ENCODE results near the gene BHLHA9. TPM values are rescaled to one million over a fixed set of nuclear protein-coding genes. Genes with fewer than 3 reads are reported as not detected.

BHLHA9 gene
- polyA plus RNA-seq, 4 donors = not detected

DNA sequence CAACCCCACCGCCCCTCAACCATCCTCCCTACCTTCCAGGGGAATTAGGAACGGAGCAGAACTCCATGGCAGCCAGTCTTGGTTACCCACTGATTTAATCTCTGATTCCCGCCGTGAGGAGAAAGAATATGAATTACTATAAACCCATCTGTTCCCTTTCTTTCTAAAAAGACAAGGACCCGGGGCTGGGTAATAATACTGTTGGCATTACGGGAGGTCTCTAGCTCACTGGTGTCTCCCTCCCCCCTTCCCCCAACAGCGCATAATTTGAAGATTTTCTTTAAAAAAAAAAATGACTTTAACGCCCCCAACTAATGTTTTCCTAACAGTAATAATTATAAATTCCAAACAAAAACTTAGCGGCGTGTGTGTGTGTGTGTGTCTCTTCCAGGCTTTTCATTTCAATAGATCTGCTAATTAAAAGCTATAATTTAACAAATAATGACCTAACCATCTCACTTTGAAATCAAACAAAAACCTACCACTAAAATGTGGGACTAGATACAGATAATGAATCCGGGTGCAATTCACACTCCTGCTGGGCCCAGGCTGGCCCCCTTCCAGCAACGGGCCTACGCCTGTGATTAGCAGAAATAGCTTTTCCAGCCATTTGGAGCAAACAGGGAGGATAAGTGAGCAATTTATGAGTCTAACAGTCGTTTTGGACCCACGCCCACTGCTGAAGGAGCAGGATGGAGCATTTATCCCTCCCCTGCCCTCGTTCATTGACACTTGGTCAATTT lies 18.2 kb upstream of the BHLHA9 start:
- DNase-seq (ENCODE audit: low read depth in 4 of 4, low spot score in 3 of 4) = no peak

DNA sequence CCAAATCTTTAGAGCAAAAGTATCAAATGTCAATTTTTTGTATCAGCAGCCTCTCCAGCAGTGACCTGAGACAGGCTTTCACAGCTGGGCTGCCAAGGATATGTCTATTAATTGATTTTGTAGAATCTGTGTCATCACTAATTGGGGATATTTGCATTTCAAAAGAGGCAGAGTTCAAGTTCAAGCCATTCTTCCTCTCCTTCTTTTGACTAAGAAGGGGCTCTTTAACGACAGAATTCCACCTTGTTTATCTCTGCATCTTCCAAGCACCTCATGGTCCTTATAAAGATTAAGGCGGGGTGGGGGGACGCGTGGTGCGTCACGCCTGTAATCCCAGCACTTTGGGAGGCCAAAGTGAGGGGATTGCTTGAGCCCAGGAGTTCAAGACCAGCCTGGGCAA lies 15.2 kb upstream of the BHLHA9 start:
- no peak for DNase-seq (ENCODE audit: low read depth in 4 of 4, low spot score in 3 of 4)

DNA sequence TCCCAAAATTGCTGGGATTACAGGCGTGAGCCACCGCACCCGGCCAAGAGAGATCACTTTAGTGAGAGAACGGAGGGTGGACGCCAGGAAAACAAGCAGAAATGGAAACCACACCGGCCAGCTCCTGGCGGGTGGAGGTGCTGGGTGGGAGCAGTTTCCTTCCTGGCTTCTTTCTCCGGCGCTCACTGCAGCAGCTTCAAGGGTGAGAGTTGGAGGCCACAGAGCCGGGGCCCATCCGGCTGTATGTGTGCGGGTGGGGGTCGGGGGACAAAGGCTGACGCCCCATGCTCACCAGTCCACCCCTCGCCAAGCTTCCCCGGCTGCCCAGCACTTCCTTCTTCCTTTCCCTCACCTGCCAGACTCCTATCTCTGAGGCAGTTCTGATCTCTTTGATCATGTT lies 13.5 kb upstream of the BHLHA9 start:
- no peak for DNase-seq (ENCODE audit: low read depth in 4 of 4, low spot score in 3 of 4)

DNA sequence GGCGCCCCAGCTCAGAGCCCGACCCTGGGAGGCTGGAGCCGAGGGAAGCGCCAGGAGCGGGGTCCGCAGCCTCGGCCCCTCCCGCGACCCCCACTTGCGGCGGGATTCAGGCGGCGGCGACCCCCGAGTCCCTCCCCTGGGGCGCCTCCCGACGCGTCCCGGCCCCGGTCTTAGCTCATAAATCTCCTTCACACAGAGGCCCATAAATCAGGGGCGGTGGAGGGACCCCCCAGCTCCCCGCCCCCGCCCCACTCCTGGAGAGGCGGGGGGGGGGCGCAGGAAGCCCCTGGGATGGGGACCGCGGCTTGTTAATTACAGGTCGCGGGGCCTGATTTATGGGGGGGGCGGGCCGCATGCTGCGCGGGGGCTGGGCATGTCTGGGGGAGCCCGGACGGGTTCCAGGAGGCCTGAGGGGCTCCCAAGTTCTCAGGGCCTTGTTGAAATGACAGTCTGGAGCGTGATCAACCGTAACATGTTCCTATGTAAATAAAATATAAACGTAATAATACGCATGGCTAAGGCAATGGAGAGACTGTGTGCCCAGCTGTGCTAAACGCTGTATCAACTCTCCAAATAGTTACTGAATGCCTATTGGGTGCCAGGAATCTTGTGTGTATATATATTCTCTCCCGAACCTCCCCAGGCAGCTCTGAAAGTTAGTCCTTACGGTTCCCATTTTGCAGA lies 10.0 kb upstream of the BHLHA9 start:
- DNase-seq (ENCODE audit: low read depth in 4 of 4, low spot score in 3 of 4) = no peak

DNA sequence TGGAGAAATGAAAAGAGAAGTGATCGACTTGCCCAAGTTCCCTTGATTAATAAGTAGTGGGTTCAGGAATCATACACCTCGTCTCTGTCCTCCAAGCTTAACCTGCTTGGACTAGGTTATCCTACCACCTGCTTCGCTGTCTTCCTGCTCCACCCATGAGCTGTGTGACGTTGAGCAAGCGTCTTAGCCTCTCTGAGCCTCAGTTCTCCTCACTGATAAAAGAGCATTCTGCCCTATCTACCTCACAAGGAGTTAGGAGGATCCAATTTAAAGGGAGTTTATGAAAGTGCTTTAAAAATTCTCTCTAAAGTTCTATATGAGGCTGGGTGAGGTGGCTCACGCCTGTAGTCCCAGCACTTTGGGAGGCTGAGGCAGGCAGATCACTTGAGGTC lies 9.5 kb upstream of the BHLHA9 start:
- no peak for DNase-seq (ENCODE audit: low read depth in 4 of 4, low spot score in 3 of 4)

DNA sequence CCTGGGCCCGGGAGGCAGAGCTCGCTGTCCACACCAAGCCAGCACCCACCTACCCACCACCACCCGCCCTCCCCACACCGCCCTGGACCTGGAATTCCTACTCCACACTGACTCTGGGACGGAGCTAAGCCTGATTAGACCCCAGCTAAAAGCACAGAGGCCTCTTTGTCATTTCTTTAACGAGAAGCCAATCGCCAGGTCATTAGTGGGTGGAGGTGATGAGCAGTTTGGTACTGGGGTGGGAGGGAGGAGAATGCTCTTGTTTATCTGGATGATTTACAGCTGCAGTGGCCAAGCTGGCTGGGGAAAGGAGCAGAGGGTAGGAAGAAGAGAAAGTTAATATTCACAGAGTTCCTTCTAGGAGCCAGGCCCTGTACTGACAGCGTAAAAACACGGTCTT lies 6.0 kb upstream of the BHLHA9 start:
- DNase-seq (ENCODE audit: low read depth in 4 of 4, low spot score in 3 of 4) = no peak

DNA sequence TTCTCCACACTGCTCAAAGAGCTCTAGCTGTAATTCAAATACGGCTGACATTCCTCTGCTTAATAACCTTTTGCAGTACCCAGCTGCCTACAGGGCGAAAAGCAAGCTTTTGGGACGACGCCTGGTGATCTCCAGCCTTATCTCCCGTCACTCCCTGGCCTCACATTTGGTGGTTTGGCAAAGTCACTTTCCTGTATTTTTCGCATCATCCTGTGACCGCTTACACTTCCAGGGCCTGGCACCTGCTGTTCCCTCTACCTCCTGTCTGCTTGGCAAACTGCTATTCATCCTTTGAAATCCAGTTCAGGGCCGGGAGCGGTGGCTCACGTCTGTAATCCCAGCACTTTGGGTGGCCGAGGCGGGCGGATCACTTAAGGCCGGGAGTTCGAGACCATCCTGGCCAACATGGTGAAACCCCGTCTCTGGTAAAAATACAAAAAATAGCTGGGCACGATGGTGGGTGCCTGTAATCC lies 2.7 kb upstream of the BHLHA9 start:
- DNase-seq (ENCODE audit: low read depth in 4 of 4, low spot score in 3 of 4) = no peak

DNA sequence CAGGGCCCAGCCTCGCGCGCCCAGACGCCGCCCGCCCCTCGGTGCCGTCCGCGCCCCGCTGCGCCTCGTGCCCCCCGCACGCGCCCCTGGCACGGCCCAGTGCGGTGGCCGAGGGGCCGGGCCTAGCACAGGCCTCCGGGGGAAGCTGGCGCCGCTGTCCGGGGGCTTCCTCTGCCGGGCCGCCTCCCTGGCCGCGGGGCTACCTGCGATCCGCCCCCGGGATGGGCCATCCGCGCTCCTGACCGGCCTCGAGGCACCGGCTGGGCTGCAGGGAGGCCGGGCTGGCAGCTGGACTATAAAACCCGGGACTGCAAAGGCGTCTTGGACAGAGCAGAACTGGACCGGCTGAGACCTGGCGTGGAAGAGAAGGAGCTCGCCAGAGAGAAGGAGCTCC lies 783 bp downstream of the BHLHA9 start:
- no peak for DNase-seq (ENCODE audit: low read depth in 4 of 4, low spot score in 3 of 4)

DNA sequence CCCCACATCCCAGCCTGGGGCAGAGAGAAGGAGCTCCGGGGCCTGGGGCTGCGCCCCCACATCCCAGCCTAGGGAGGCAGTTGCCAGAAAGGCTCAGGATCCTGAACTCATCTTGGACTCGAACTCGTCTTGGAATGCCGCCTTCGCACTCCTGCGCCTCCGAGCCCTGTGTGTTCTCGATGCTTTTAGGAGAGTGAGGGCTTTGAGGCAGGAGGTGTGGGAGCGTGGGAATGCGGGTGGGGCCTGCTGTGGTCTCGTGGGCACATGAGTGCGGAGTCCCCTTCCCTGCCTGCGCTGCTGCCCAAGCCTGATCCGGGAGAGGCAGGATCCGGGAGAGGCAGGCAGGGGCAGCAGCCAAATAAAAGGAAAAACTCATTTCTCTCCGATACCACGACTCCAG lies 1.2 kb downstream of the BHLHA9 start:
- DNase-seq (ENCODE audit: low read depth in 4 of 4, low spot score in 3 of 4) = no peak

DNA sequence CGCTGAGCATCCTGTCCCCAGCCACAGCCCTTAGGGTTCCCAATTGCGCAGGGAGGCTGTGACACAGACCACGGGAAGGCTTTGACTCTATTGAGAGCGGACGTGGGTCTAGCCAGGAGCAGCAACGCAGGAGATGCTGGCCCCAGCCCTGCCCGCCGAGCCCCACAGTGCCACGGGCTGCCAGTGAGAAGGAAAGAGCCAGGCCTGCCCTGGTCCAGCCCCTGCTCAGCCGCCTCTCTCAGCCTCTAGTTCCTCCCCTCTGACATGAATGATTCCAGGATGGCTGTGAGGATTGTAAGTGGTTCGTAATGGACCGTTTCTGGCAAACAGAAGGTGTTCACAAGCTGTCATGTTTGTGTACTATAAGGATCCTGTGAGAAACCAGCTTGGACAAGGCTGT lies 2.5 kb downstream of the BHLHA9 start:
- DNase-seq (ENCODE audit: low read depth in 4 of 4, low spot score in 3 of 4) = no peak

DNA sequence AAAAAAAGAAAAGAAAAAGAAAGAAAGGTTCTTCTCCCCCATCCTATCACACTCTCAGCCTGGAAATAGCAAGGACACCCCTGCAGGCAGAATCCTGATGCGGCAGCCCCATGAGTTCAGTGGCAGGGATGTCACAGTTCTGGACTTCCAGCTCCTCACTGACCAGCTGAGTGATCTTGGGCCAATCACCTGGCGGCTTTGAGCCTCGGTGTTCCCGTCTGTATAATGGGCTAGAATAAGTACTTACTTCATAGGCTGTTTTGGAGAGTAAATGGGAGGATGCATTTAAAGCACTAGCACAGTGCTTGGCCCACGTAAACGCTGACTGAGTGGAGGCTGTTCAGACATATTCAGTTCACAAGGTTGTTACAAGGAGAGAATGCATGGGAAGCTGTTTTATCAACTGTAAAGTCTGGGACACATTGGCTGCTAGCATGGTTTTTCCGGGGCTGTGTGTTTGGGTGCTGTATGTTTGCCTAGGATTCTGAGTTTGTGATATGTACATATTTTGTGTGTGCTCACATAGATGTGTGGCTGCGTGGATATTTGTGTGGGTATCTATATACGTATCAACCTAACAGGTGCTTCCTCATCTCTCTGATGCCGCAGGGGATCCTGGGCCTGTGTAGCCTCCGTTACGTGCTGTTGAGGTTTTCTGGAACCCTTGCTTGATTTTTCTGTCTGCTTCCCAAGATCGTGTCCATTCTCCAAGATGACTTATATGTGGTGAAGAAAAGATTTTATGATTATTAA lies 3.4 kb downstream of the BHLHA9 start:
- no peak for DNase-seq (ENCODE audit: low read depth in 4 of 4, low spot score in 3 of 4)

DNA sequence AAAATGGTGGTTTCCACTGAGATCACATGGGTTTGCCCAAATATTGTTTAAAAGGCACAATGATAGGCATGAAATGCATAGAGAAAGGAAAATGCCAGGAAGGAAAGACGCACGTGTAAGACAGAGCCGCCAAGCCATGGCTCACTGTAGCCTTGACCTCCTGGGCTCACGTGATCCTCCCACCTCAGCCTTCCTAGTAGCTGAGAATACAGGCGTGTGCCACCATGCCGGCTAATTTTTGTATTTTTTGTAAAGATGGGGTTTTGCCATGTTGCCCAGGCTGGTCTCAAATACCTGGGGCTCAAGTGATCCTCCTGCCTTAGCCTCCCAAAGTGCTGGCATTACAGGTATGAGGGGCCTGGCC lies 4.0 kb downstream of the BHLHA9 start:
- DNase-seq (ENCODE audit: low read depth in 4 of 4, low spot score in 3 of 4) = no peak

DNA sequence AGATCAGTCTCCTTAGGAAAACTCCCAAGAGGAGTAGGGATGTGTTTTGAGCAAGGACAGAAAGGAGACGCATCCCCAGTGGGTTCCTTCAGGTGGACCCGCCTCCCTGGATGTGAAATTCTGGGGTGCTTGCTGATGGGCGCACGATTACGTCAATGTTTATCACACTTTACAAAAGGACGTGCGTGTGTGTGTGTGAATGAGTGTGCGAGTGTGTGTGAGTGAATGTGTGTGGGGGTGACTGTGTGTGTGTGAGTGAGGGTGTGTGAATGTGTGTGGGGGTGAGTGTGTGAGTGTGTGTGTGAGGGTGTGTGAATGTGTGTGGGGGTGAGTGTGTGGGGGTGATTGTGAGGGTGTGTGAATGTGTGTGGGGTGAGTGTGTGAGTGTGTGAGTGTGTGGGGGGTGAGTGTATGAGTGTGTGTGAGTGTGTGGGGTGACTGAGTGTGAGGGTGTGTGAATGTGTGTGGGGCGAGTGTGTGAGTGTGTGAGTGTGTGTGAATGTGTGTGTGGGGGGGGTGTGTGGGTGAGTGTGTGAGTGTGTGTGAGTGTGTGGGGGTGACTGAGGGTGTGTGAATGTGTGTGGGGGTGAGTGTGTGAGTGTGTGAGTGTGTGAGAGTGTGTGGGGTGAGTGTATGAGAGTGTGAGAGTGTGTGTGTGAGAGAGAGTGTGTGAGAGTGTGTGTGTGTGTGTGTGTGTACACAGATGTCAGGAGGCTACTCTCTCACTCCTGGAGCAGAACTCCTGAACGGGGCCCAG lies 5.1 kb downstream of the BHLHA9 start:
- no peak for DNase-seq (ENCODE audit: low read depth in 4 of 4, low spot score in 3 of 4)

DNA sequence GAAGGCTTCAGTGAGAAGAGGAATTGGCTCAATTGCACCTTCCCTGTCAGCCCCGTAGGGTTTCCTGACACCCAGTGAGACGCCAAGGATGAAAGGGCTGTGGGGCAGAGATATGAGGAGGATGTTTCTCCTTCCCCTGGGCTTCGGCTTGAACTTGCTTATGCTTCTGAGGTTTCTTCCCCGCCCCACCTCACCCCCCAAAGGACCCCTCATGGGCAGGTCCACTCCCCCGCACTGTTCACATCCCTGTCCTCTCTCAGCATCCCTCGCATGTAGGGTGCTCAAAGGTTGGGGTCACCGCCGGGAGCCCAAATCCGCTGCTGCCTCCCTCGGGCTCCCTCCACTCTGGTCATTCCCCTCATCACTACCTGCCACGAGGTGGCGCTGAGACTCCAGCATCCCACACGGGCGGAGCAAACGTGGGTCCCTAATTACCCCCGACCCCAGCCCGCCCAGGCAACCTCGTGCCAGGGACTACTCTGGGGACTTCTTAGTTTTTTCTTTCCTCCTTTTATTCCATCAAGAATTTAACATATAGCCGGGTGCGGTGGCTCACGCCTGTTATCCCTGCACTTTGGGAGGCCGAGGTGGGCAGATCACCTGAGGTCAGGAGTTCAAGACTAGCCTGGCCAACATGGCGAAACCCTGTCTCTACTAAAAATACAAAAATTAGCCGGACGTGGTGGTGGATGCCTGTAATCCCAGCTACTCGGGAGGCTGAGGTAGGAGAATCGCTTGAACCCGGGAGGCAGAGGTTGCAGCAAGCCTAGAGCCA lies 5.9 kb downstream of the BHLHA9 start:
- DNase-seq (ENCODE audit: low read depth in 4 of 4, low spot score in 3 of 4) = no peak

DNA sequence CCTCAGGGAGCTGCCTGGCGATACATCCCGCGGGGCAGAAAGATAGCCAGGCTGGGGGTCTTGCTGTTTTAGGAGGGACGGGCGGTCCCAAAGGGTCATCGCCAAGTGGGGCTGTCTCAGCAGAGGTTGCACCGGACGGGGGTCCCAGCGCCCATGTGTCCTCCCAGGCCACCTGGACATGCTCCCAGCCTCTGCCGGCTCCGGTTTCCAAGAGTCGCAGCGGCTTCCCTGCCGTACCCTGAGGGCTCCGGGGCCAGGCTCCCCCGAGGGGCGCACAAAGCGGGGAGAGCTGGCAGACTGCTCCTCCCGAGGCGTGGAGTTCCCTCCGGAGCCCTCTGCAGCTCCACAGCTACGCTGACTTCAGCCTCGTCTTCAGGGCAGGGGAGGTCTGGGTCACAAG lies 10.4 kb downstream of the BHLHA9 start:
- DNase-seq (ENCODE audit: low read depth in 4 of 4, low spot score in 3 of 4) = no peak

DNA sequence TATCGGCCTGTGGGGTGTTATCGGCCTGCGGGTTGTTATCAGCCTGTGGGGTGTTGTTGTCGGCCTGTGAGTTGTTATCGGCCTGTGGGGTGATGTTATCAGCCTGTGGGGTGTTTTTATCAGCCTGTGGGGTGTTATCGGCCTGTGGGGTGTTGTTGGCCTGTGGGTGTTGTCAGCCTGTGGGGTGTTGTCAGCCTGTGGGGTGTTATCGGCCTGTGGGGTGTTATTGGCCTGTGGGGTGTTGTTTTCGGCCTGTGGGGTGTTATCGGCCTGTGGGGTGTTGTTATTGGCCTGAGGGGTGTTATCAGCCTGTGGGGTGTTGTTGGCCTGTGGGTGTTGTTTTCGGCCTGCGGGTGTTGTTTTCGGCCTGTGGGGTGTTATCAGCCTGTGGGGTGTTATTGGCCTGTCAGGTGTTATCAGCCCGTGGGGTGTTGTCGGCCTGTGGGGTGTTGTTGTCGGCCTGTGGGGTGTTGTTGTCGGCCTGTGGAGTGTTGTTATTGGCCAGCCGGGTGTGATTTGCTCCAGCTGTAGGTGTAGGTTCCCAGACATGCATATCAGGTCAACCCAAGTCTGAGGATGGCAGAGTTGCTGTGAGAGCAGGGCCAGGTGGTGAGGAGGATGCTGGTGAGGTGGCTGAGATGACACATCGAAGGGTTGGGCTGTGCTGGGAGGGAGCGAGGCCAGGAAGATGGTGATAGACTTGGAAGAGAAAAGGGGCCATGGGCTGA lies 16.3 kb downstream of the BHLHA9 start:
- DNase-seq (ENCODE audit: low read depth in 4 of 4, low spot score in 3 of 4) = no peak

DNA sequence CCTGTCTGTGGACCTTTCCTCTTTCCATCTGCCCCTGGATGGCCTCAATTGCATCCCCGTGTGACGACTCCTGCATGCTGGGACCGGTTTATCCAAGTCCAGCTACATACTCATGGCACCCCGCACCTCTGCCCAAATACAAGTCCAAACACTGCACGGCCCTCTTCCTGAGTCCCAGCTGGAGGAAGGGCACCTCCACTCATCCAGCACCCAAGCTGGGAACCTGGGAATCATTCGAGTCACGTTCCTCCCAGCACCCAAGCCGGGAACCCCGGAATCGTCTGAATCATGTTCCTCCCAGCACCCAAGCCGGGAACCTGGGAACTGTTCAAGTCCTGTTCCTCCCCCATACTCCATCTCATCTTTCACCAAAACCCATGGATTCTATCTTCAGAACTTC lies 19.5 kb downstream of the BHLHA9 start:
- no peak for DNase-seq (ENCODE audit: low read depth in 4 of 4, low spot score in 3 of 4)

DNA sequence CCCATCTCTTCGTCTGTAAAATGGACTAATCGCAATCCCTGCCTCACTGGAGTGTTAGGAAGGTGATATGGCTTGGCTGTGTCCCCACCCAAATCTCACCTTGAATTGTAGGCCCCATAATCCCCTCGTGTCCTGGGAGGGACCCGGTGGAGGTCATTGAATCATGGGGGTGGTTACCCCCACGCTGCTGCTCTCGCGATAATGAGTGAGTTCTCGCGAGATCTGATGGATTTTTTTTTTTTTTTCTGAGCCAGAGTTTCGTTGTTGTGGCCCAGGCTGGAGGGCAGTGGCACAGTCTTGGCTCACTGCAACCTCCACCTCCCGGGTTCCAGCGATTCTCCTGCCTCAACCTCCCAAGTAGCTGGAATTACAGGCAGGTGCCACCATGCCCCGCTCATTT lies 20.4 kb downstream of the BHLHA9 start:
- no peak for DNase-seq (ENCODE audit: low read depth in 4 of 4, low spot score in 3 of 4)

DNA sequence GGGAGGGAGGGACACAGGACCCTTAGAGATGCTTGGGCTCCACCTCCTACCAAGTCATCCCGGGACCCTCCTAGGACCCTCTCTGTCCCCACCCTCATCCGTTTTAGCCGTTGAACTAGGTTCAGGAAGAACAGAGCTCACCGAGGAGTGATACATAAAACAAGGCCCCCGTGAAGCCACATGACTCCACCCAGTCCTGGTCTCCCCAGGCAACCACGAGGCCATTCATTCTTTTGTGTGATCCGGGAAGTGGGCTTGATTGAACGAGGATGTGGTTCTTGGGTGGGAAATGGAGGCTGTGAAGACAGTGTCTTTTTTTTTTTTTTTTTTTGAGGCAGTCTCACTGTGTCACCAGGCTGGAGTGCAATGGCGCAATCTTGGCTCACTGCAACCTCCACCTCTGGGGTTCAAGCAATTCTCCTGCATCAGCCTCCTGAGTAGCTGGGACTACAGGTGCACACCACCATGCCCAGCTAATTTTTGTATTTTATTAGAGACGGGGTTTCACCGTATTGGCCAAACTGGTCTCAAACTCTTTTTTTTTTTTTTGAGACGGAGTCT lies 24.0 kb downstream of the BHLHA9 start:
- DNase-seq (ENCODE audit: low read depth in 4 of 4, low spot score in 3 of 4) = no peak

Data from right renal pelvis (tissue), 4 donors.